Neural cell (in vitro differentiated cells): ENCODE data around the gene RTN4. TPM values are rescaled to one million over a fixed set of nuclear protein-coding genes. Genes with fewer than 3 reads are reported as not detected.

Source experiments
- H2AFZ ChIP-seq: fragments of 200-600, 300-800 bp; sonication (generic), shearing (Covaris generic); 2 replicates; pipeline ENCODE4 v1.6.0; 2014; ENCODE audit warnings: low read depth, mild to moderate bottlenecking, antibody characterized with exemption, low read length, moderate library complexity
- H3F3A ChIP-seq: fragments of 200-600 bp; shearing (Covaris generic); 2 replicates; pipeline ENCODE4 v1.6.1; 2016; ENCODE audit warnings: mild to moderate bottlenecking, moderate library complexity, mixed read lengths, antibody characterized with exemption, low read length; ENCODE audit not compliant: insufficient read depth, poor library complexity, severe bottlenecking
- H3K27ac ChIP-seq: fragments of 200-600, 300-800 bp; sonication (generic), shearing (Covaris generic); 2 replicates; pipeline ENCODE4 v1.5.1; 2014; ENCODE audit warnings: mild to moderate bottlenecking, low read length, moderate library complexity
- H3K27me3 ChIP-seq: fragments of 300-800, 200-600 bp; sonication (generic), shearing (Covaris generic); 2 replicates; pipeline ENCODE4 v1.6.0; 2014; ENCODE audit warnings: mild to moderate bottlenecking, low read depth, low read length, moderate library complexity; ENCODE audit not compliant: insufficient read depth
- H3K36me3 ChIP-seq: fragments of 300-800, 200-600 bp; sonication (generic), shearing (Covaris generic); 2 replicates; pipeline ENCODE4 v1.5.1; 2014; ENCODE audit warnings: mild to moderate bottlenecking, antibody characterized with exemption, low read length, moderate library complexity; ENCODE audit not compliant: insufficient read depth
- H3K4me2 ChIP-seq: fragments of 300-800, 200-600 bp; sonication (generic), shearing (Covaris generic); 2 replicates; pipeline ENCODE4 v1.6.0; 2014; ENCODE audit warnings: mild to moderate bottlenecking, low read length
- H3K4me3 ChIP-seq: fragments of 300-800, 200-600 bp; sonication (generic), shearing (Covaris generic); 2 replicates; pipeline ENCODE4 v1.5.1; 2014; ENCODE audit warnings: mild to moderate bottlenecking, low read length, moderate library complexity
- H3K79me2 ChIP-seq: fragments of 200-600 bp; shearing (Covaris generic); replicated peaks from 2 replicates; pipeline ENCODE4 v1.6.0; 2014; ENCODE audit warnings: mild to moderate bottlenecking, low read length, moderate library complexity; ENCODE audit not compliant: insufficient read depth
- H3K9ac ChIP-seq: fragments of 300-800, 200-600 bp; sonication (generic), shearing (Covaris generic); 2 replicates; pipeline ENCODE4 v1.6.1; 2016; ENCODE audit warnings: mild to moderate bottlenecking, low read length, mixed read lengths
- H3K9me2 ChIP-seq: fragments of 200-600 bp; shearing (Covaris generic); 2 replicates; pipeline ENCODE4 v1.6.1; 2016; ENCODE audit warnings: mild to moderate bottlenecking, low read length, mixed read lengths; ENCODE audit not compliant: insufficient read depth
- H3K9me3 ChIP-seq: fragments of 200-600, 300-800 bp; sonication (generic), shearing (Covaris generic); 2 replicates; pipeline ENCODE4 v1.6.1; 2016; ENCODE audit warnings: mild to moderate bottlenecking, mixed run types, low read length, moderate library complexity, mixed read lengths
- H4K20me1 ChIP-seq: fragments of 200-600 bp; shearing (Covaris generic); 2 replicates; pipeline ENCODE4 v1.6.1; 2016; ENCODE audit warnings: mild to moderate bottlenecking, mixed run types; ENCODE audit not compliant: insufficient read depth
- CTCF ChIP-seq: fragments of 450-650 bp; IDR thresholded peaks from 2 replicates; pipeline ENCODE4 v1.5.1; 2014; ENCODE audit warnings: antibody characterized with exemption, mild to moderate bottlenecking, moderate library complexity; ENCODE audit not compliant: poor library complexity, severe bottlenecking
- EP300 ChIP-seq: fragments of 450-650 bp; conservative IDR thresholded peaks from 2 replicates; pipeline ENCODE4 v1.6.1; 2014; ENCODE audit warnings: antibody characterized with exemption, mild to moderate bottlenecking, moderate library complexity; ENCODE audit not compliant: poor library complexity, severe bottlenecking
- EZH2 ChIP-seq: fragments of 200-600, 300-800 bp; shearing (Covaris generic), sonication (generic); IDR thresholded peaks from 2 replicates; pipeline ENCODE4 v1.6.1; 2014; ENCODE audit warnings: antibody characterized with exemption, low read length, borderline replicate concordance, mild to moderate bottlenecking; ENCODE audit not compliant: insufficient read depth, poor library complexity, severe bottlenecking
- MXI1 ChIP-seq: fragments of 450-650 bp; conservative IDR thresholded peaks from 2 replicates; pipeline ENCODE4 v1.6.1; 2014; ENCODE audit warnings: antibody characterized with exemption, mild to moderate bottlenecking; ENCODE audit not compliant: poor library complexity, severe bottlenecking
- POLR2AphosphoS5 ChIP-seq: IDR thresholded peaks from 2 replicates; pipeline ENCODE4 v1.6.1; 2012
- RAD21 ChIP-seq: fragments of 450-650 bp; conservative IDR thresholded peaks from 2 replicates; pipeline ENCODE4 v1.6.1; 2014; ENCODE audit warnings: antibody characterized with exemption, mild to moderate bottlenecking, moderate library complexity
- REST ChIP-seq: IDR thresholded peaks from 2 replicates; pipeline ENCODE4 v1.6.1; 2012; ENCODE audit warnings: borderline replicate concordance
- SMC3 ChIP-seq: fragments of 450-650 bp; conservative IDR thresholded peaks from 2 replicates; pipeline ENCODE4 v1.6.1; 2014; ENCODE audit warnings: antibody characterized with exemption, mild to moderate bottlenecking, moderate library complexity; ENCODE audit not compliant: poor library complexity
- TAF1 ChIP-seq: IDR thresholded peaks from 2 replicates; pipeline ENCODE4 v1.6.1; 2012; ENCODE audit warnings: low read depth
- polyA plus RNA-seq: library from polyadenylated mRNA; depleted of rRNA; stranded (reverse); fragments of >200 nt; gene quantifications from 2 replicates; pipeline ENCODE4 v1.2.3, GENCODE V29; 2014

Gene RTN4
- polyA plus RNA-seq, 1 donor from 2014 or later: 582 TPM

- Histone ChIP-seq H3K27ac (no peak overlapping the region), H3K4me3 (no peak overlapping the region), H4K20me1 (no peaks in the 10 kb centered on the region), H3K79me2 (no peaks in the 10 kb centered on the region), H3K9ac (no peak overlapping the region), H3K9me3 (no peaks in the 10 kb centered on the region), H3K27me3 (no peaks in the 10 kb centered on the region), H2AFZ (no peak overlapping the region), H3K4me2 (no peak overlapping the region), H3F3A (no peaks in the 10 kb centered on the region), H3K9me2 (no peaks in the 10 kb centered on the region), H3K36me3 (no peaks in the 10 kb centered on the region)
- TF ChIP-seq EZH2: no peak
- TF ChIP-seq MXI1: no peak
- TF ChIP-seq TAF1: no peak
- TF ChIP-seq RAD21: no peak
- TF ChIP-seq REST: no peak
- no peak for TF ChIP-seq SMC3
- TF ChIP-seq CTCF: no peak
- no peak for TF ChIP-seq EP300
- TF ChIP-seq POLR2AphosphoS5: no peak
Measured at GRCh38 chr2:54945391-54946219, 104.6 kb downstream of the RTN4 start.

GRCh38 chr2:54944724-54945326, 105.4 kb downstream of the RTN4 start:
- Histone ChIP-seq H3K4me2 (no peak overlapping the region), H3K36me3 (no peaks in the 10 kb centered on the region), H3K9me2 (no peaks in the 10 kb centered on the region), H3K79me2 (no peaks in the 10 kb centered on the region), H2AFZ (no peak overlapping the region), H3F3A (no peaks in the 10 kb centered on the region), H4K20me1 (no peaks in the 10 kb centered on the region), H3K27ac (no peak overlapping the region), H3K9me3 (no peaks in the 10 kb centered on the region), H3K9ac (no peak overlapping the region), H3K27me3 (no peaks in the 10 kb centered on the region), H3K4me3 (no peak overlapping the region)
- TF ChIP-seq EZH2 (no peak), MXI1 (no peak), EP300 (no peak)
